ENCODE results near the gene FAM117A.

The FAM117A gene

GRCh38 chr17:49677933-49678847, 85.7 kb downstream of the FAM117A start, which contains the start of gene SPOP (continued):
- TF ChIP-seq GLIS1 (tag by site-specific recombination; IDR thresholded peaks at IDR 0.05) (peak; percentile 95), ZNF146 (tag by site-specific recombination; IDR thresholded peaks at IDR 0.05) (0 out of 2 replicates have a peak, but pooled peaks have one; percentile 1), PRDM1 (tag by site-specific recombination; IDR thresholded peaks at IDR 0.05) (no peak), ZNF223 (tag by site-specific recombination; IDR thresholded peaks at IDR 0.05) (no peak), ZBTB17 (tag by site-specific recombination; IDR thresholded peaks at IDR 0.05) (peak; percentile 98), ZNF423 (tag by site-specific recombination; IDR thresholded peaks at IDR 0.05) (no peak), ZNF311 (tag by site-specific recombination; IDR thresholded peaks at IDR 0.05; ENCODE audit: borderline replicate concordance) (no peak), ZNF112 (tag by site-specific recombination; IDR thresholded peaks at IDR 0.05) (no peak), ZNF548 (tag by site-specific recombination; IDR thresholded peaks at IDR 0.05) (no peak), ZNF324 (tag by site-specific recombination; IDR thresholded peaks at IDR 0.05) (peak; percentile 97), ZNF560 (tag by site-specific recombination; IDR thresholded peaks at IDR 0.05; ENCODE audit: borderline replicate concordance) (no peak), SP2 (tag by site-specific recombination; IDR thresholded peaks at IDR 0.05) (peak; percentile 90), ZSCAN4 (tag by site-specific recombination; IDR thresholded peaks at IDR 0.05) (peak; percentile 89), ZNF16 (tag by site-specific recombination; IDR thresholded peaks at IDR 0.05; ENCODE audit: low read depth) (no peak), ZNF280D (tag by site-specific recombination; IDR thresholded peaks at IDR 0.05) (no peak; the same call in 1 of the 2 replicates), ZNF837 (tag by site-specific recombination; IDR thresholded peaks at IDR 0.05) (no peak), ZNF561 (tag by site-specific recombination; IDR thresholded peaks at IDR 0.05; ENCODE audit: borderline replicate concordance) (peak; percentile 84), ZSCAN18 (tag by site-specific recombination; IDR thresholded peaks at IDR 0.05) (peak; percentile 92), ZBTB8A (tag by site-specific recombination; IDR thresholded peaks at IDR 0.05) (peak; percentile 97), ZNF19 (tag by site-specific recombination; IDR thresholded peaks at IDR 0.05; ENCODE audit: low read depth) (no peak), GLI2 (tag by site-specific recombination; IDR thresholded peaks at IDR 0.05; ENCODE audit: borderline replicate concordance, low read depth) (no peak), ZNF157 (tag by site-specific recombination; IDR thresholded peaks at IDR 0.05) (no peak)
- TF ChIP-seq, protein P1, sequence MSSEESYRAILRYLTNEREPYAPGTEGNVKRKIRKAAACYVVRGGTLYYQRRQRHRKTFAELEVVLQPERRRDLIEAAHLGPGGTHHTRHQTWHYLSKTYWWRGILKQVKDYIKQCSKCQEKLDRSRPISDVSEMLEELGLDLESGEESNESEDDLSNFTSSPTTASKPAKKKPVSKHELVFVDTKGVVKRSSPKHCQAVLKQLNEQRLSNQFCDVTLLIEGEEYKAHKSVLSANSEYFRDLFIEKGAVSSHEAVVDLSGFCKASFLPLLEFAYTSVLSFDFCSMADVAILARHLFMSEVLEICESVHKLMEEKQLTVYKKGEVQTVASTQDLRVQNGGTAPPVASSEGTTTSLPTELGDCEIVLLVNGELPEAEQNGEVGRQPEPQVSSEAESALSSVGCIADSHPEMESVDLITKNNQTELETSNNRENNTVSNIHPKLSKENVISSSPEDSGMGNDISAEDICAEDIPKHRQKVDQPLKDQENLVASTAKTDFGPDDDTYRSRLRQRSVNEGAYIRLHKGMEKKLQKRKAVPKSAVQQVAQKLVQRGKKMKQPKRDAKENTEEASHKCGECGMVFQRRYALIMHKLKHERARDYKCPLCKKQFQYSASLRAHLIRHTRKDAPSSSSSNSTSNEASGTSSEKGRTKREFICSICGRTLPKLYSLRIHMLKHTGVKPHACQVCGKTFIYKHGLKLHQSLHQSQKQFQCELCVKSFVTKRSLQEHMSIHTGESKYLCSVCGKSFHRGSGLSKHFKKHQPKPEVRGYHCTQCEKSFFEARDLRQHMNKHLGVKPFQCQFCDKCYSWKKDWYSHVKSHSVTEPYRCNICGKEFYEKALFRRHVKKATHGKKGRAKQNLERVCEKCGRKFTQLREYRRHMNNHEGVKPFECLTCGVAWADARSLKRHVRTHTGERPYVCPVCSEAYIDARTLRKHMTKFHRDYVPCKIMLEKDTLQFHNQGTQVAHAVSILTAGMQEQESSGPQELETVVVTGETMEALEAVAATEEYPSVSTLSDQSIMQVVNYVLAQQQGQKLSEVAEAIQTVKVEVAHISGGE (tag by site-specific recombination; conservative IDR thresholded peaks at IDR 0.05; ENCODE audit: low read depth) = peak; percentile 83
- TF ChIP-seq, protein P2, sequence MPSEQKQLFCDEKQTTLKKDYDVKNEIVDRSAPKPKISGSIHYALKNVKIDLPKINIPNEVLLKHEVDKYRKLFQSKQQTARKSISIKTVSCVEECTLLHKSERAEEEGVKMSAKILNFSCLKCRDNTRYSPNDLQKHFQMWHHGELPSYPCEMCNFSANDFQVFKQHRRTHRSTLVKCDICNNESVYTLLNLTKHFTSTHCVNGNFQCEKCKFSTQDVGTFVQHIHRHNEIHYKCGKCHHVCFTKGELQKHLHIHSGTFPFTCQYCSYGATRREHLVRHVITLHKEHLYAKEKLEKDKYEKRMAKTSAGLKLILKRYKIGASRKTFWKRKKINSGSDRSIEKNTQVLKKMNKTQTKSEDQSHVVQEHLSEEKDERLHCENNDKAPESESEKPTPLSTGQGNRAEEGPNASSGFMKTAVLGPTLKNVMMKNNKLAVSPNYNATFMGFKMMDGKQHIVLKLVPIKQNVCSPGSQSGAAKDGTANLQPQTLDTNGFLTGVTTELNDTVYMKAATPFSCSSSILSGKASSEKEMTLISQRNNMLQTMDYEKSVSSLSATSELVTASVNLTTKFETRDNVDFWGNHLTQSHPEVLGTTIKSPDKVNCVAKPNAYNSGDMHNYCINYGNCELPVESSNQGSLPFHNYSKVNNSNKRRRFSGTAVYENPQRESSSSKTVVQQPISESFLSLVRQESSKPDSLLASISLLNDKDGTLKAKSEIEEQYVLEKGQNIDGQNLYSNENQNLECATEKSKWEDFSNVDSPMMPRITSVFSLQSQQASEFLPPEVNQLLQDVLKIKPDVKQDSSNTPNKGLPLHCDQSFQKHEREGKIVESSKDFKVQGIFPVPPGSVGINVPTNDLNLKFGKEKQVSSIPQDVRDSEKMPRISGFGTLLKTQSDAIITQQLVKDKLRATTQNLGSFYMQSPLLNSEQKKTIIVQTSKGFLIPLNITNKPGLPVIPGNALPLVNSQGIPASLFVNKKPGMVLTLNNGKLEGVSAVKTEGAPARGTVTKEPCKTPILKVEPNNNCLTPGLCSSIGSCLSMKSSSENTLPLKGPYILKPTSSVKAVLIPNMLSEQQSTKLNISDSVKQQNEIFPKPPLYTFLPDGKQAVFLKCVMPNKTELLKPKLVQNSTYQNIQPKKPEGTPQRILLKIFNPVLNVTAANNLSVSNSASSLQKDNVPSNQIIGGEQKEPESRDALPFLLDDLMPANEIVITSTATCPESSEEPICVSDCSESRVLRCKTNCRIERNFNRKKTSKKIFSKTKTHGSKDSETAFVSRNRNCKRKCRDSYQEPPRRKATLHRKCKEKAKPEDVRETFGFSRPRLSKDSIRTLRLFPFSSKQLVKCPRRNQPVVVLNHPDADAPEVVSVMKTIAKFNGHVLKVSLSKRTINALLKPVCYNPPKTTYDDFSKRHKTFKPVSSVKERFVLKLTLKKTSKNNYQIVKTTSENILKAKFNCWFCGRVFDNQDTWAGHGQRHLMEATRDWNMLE (tag by site-specific recombination; conservative IDR thresholded peaks at IDR 0.05; ENCODE audit: low read depth) = no peak; the same call in 1 of the 2 replicates
